Measurements from ENCODE around the gene SERPINI1. TPM values are rescaled to one million over a fixed set of nuclear protein-coding genes. Genes with fewer than 3 reads are reported as not detected.

The SERPINI1 gene
- total RNA-seq, 1 experiment from 2014 or later: 6.0 TPM

- Histone ChIP-seq H2AFZ (ENCODE audit: low read length) (no peak overlapping the region), H3K4me2 (ENCODE audit: insufficient read depth, insufficient read length, low read length) (no peak overlapping the region), H3K4ac (ENCODE audit: low read depth, low read length) (no peak overlapping the region), H3K56ac (ENCODE audit: insufficient read length, low read depth, low read length) (no peak overlapping the region), H4K20me1 (ENCODE audit: control insufficient read depth, insufficient read depth, insufficient read length) (no peaks in the 10 kb centered on the region), H2BK120ac (ENCODE audit: low read depth, low read length, poor library complexity, severe bottlenecking) (no peak overlapping the region), H3T11ph (ENCODE audit: low read length) (no peak overlapping the region), H2BK12ac (ENCODE audit: insufficient read length, low read depth, low read length) (no peak overlapping the region), H3K79me1 (ENCODE audit: insufficient read depth, low read depth, low read length, poor library complexity, severe bottlenecking) (no peaks in the 10 kb centered on the region), H2AK5ac (ENCODE audit: insufficient read length, low read length) (no peak overlapping the region), H3K23ac (ENCODE audit: insufficient read length, low read depth, low read length) (no peak overlapping the region), H3K79me2 (ENCODE audit: insufficient read depth, low read length) (no peaks in the 10 kb centered on the region), H3K14ac (ENCODE audit: insufficient read depth, low read length) (no peak overlapping the region), H4K91ac (ENCODE audit: insufficient read length, low read depth, low read length) (no peak overlapping the region), H3K27me3 (ENCODE audit: insufficient read depth, low read length) (no peaks in the 10 kb centered on the region), H3K9ac (ENCODE audit: extremely low read depth, insufficient read length, low read length) (no peak overlapping the region), H2BK15ac (ENCODE audit: low read depth, low read length) (no peak overlapping the region), H3K23me2 (ENCODE audit: insufficient read length, low read depth, low read length, poor library complexity, severe bottlenecking) (no peaks in the 10 kb centered on the region), H3K4me1 (ENCODE audit: insufficient read depth, low read length) (no peaks in the 10 kb centered on the region), H3K27ac (ENCODE audit: insufficient read length, low read depth, low read length) (no peak overlapping the region), H4K8ac (replicated peaks; ENCODE audit: insufficient read length, low read depth, low read length) (no peak overlapping the region), H3K18ac (ENCODE audit: insufficient read length, low read depth, low read length) (no peak overlapping the region), H2BK20ac (ENCODE audit: low read depth, low read length, poor library complexity, severe bottlenecking) (no peak overlapping the region), H3K9me3 (ENCODE audit: control insufficient read depth, low read depth, low read length) (no peaks in the 10 kb centered on the region), H4K5ac (ENCODE audit: insufficient read length, low read depth, low read length) (no peak overlapping the region), H2BK5ac (ENCODE audit: insufficient read length, low read length) (no peak overlapping the region)
- Mint-ChIP-seq H3K4me3 (no peak overlapping the region), H3K27ac (no peak overlapping the region), H3K4me1 (no peaks in the 10 kb centered on the region), H3K27me3 (ENCODE audit: low read depth) (no peaks in the 10 kb centered on the region), H3K36me3 (ENCODE audit: insufficient read depth in 1 of 3, low read depth in 3 of 3) (no peaks in the 10 kb centered on the region), H3K9me3 (peaks cover 0 to 2% of the 10 kb centered on the region in 2 experiments; a peak in 1 of 5 replicates)
- WGBS (ENCODE audit: extremely low coverage, insufficient read length, low lambda C conversion rate): no CpG with 5 or more reads among the region's 1 CpG
- no peak for DNase-seq
- TF ChIP-seq, protein P1, sequence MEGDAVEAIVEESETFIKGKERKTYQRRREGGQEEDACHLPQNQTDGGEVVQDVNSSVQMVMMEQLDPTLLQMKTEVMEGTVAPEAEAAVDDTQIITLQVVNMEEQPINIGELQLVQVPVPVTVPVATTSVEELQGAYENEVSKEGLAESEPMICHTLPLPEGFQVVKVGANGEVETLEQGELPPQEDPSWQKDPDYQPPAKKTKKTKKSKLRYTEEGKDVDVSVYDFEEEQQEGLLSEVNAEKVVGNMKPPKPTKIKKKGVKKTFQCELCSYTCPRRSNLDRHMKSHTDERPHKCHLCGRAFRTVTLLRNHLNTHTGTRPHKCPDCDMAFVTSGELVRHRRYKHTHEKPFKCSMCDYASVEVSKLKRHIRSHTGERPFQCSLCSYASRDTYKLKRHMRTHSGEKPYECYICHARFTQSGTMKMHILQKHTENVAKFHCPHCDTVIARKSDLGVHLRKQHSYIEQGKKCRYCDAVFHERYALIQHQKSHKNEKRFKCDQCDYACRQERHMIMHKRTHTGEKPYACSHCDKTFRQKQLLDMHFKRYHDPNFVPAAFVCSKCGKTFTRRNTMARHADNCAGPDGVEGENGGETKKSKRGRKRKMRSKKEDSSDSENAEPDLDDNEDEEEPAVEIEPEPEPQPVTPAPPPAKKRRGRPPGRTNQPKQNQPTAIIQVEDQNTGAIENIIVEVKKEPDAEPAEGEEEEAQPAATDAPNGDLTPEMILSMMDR (conservative IDR thresholded peaks at IDR 0.05): no peak
Observed at GRCh38 chr3:167843481-167843880, 108.0 kb downstream of the SERPINI1 start.

Data from H9 (cell line).